ENCODE data around the gene UGT1A4. TPM values are rescaled to one million over a fixed set of nuclear protein-coding genes. Genes with fewer than 3 reads are reported as not detected.

The UGT1A4 gene
- total and polyA plus RNA-seq, 2 of the 8 experiments (the other 6 are each of a cell fraction or from before 2014, with no cell fraction given) = not detected

GRCh38 chr2:233745073-233745755, 26.7 kb downstream of the UGT1A4 start (continued):
- no peak for TF ChIP-seq CHD7 (IDR thresholded peaks at IDR 0.05; ENCODE audit: insufficient replicate concordance, low read length)
- TF ChIP-seq POLR2A (IDR thresholded peaks at IDR 0.05; ENCODE audit: control extremely low read depth in 1 of 2, low read depth in 2 of 2, low read length in 2 of 2) = no peak
- no peak for TF ChIP-seq RAD21 (IDR thresholded peaks at IDR 0.05 in 1 of 2, conservative IDR thresholded peaks at IDR 0.05 in 1 of 2; ENCODE audit: low read depth in 2 of 2, low read length in 2 of 2)
- TF ChIP-seq RFX5 (IDR thresholded peaks at IDR 0.05; ENCODE audit: borderline replicate concordance, low read depth, low read length) = no peak
- no peak for TF ChIP-seq POLR2AphosphoS5 (IDR thresholded peaks at IDR 0.05; ENCODE audit: low read depth, low read length)
- no peak for TF ChIP-seq NRF1 (IDR thresholded peaks at IDR 0.05; ENCODE audit: low read depth, low read length)
- TF ChIP-seq SAP30 (IDR thresholded peaks at IDR 0.05; ENCODE audit: insufficient read depth, insufficient replicate concordance, low read length) = no peak
- TF ChIP-seq TBP (IDR thresholded peaks at IDR 0.05; ENCODE audit: low read depth, low read length) = no peak
- no peak for TF ChIP-seq ZNF274 (IDR thresholded peaks at IDR 0.05; ENCODE audit: borderline replicate concordance, extremely low read depth, low read length)
